Measurements from ENCODE around the gene SIRPD.

Gene SIRPD

DNA sequence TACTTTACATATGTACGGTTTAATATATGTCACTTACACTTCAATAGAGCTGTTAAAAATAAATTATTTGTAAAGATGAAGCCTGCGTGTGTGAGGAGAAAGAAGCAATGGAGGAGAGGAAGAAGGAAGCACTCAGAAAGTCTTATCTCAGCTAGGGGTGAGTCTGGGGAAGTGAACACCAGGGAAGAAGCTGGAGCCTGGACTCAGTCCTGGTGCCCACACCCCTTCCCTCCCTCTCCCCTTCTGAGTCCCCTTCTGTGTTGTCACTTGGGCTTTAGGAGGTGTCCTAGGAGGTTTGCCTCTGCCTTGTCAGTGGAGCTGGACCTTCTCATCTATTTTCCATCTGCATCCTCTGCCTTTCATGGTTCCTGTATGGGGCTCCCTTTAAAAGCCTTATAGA, 68.2 kb downstream of the SIRPD start:
- Histone ChIP-seq H3K9me3 (replicated peaks; ENCODE audit: insufficient read depth, low read length) (no peaks in the 10 kb centered on the region), H4K20me1 (ENCODE audit: insufficient read depth, low read length) (no peaks in the 10 kb centered on the region), H3K4me2 (ENCODE audit: low read depth, low read length) (no peak overlapping the region), H3K27ac (ENCODE audit: low read length) (no peak overlapping the region), H3K4me3 (ENCODE audit: low read length) (no peak overlapping the region), H2AFZ (ENCODE audit: low read length) (no peak overlapping the region), H3K9ac (ENCODE audit: low read length) (no peak overlapping the region), H3F3A (ENCODE audit: insufficient read depth, low read length) (no peaks in the 10 kb centered on the region), H3K9me2 (replicated peaks; ENCODE audit: insufficient read depth, low read length) (no peaks in the 10 kb centered on the region), H3K27me3 (replicated peaks; ENCODE audit: insufficient read depth, low read length) (no peaks in the 10 kb centered on the region), H3K36me3 (replicated peaks; ENCODE audit: insufficient read depth, low read length) (no peaks in the 10 kb centered on the region), H3K4me1 (ENCODE audit: low read length) (peaks cover 9% of the 10 kb centered on the region; the same call in 1 of the 2 replicates), H3K79me2 (ENCODE audit: low read length) (no peaks in the 10 kb centered on the region)
- no peak for TF ChIP-seq EZH2phosphoT487 (IDR thresholded peaks at IDR 0.05; ENCODE audit: low read length)
- no peak for TF ChIP-seq EZH2 (optimal IDR thresholded peaks at IDR 0.05; ENCODE audit: low read depth, low read length)
- TF ChIP-seq, protein P1, sequence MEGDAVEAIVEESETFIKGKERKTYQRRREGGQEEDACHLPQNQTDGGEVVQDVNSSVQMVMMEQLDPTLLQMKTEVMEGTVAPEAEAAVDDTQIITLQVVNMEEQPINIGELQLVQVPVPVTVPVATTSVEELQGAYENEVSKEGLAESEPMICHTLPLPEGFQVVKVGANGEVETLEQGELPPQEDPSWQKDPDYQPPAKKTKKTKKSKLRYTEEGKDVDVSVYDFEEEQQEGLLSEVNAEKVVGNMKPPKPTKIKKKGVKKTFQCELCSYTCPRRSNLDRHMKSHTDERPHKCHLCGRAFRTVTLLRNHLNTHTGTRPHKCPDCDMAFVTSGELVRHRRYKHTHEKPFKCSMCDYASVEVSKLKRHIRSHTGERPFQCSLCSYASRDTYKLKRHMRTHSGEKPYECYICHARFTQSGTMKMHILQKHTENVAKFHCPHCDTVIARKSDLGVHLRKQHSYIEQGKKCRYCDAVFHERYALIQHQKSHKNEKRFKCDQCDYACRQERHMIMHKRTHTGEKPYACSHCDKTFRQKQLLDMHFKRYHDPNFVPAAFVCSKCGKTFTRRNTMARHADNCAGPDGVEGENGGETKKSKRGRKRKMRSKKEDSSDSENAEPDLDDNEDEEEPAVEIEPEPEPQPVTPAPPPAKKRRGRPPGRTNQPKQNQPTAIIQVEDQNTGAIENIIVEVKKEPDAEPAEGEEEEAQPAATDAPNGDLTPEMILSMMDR (IDR thresholded peaks at IDR 0.05; ENCODE audit: low read length) = no peak
- DNase-seq = no peak

DNA sequence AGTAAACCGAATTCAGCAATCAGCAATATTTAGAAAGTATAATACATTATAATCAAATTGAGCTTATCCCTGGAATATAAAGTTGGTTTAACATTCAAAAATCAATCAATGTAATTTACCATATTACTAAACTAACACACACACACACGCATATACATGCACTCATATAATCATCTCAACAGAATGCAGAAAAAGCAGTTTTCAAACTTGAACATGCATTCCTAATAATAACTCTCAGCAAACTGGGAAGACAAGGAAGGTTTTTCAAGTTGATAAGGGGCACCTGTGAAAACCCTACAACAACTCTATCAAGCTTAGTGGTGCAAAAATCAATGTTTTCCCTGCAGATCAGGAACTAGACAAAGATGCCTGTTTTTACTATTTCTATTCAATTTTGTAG, 70.9 kb downstream of the SIRPD start:
- Histone ChIP-seq H3K36me3 (replicated peaks; ENCODE audit: insufficient read depth, low read length) (no peaks in the 10 kb centered on the region), H3K9ac (ENCODE audit: low read length) (no peak overlapping the region), H3K4me3 (ENCODE audit: low read length) (no peak overlapping the region), H3F3A (ENCODE audit: insufficient read depth, low read length) (no peaks in the 10 kb centered on the region), H3K27ac (ENCODE audit: low read length) (no peak overlapping the region), H2AFZ (ENCODE audit: low read length) (no peak overlapping the region), H3K4me2 (ENCODE audit: low read depth, low read length) (no peak overlapping the region), H4K20me1 (ENCODE audit: insufficient read depth, low read length) (no peaks in the 10 kb centered on the region), H3K4me1 (ENCODE audit: low read length) (no peaks in the 10 kb centered on the region), H3K9me3 (replicated peaks; ENCODE audit: insufficient read depth, low read length) (no peaks in the 10 kb centered on the region), H3K9me2 (replicated peaks; ENCODE audit: insufficient read depth, low read length) (no peaks in the 10 kb centered on the region), H3K79me2 (ENCODE audit: low read length) (no peaks in the 10 kb centered on the region), H3K27me3 (replicated peaks; ENCODE audit: insufficient read depth, low read length) (no peaks in the 10 kb centered on the region)
- DNase-seq = no peak
- TF ChIP-seq EZH2 (optimal IDR thresholded peaks at IDR 0.05; ENCODE audit: low read depth, low read length) (no peak), EZH2phosphoT487 (IDR thresholded peaks at IDR 0.05; ENCODE audit: low read length) (no peak)
- TF ChIP-seq, protein P1 (IDR thresholded peaks at IDR 0.05; ENCODE audit: low read length) = no peak

DNA sequence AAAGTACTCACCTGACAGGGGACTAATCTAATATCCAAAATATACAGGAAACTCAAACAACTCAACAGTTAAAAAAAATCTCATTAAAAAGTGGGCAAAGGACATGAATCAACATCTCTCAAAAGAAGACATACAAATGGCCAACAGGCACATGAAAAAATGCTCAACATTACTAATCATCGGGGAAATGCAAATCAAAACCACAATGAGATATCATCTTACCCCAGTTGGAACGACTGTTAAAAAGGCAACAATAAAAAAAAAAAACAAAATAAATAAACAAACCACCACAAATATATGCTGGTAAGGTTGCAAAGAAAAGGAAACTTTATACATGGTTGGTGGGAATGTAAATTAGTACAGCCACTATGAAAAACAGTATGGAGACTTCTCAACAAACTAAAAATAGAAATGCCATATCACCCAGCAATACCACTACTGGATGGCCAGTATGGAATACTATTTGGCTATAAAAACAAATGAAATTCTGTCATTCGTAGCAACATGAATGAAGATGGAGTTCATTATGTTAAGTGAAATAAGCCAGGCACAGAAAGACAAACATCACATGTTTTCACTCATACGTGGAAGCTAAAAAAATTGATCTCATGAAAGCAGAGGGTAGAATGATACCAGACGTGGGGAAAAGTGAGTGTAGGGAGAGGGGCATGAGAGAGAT, 72.9 kb downstream of the SIRPD start:
- Histone ChIP-seq H4K20me1 (ENCODE audit: insufficient read depth, low read length) (no peaks in the 10 kb centered on the region), H3K4me1 (ENCODE audit: low read length) (no peaks in the 10 kb centered on the region), H3K27me3 (replicated peaks; ENCODE audit: insufficient read depth, low read length) (no peaks in the 10 kb centered on the region), H3F3A (ENCODE audit: insufficient read depth, low read length) (no peaks in the 10 kb centered on the region), H3K9me3 (replicated peaks; ENCODE audit: insufficient read depth, low read length) (no peaks in the 10 kb centered on the region), H3K27ac (ENCODE audit: low read length) (no peak overlapping the region), H3K9me2 (replicated peaks; ENCODE audit: insufficient read depth, low read length) (no peaks in the 10 kb centered on the region), H3K4me2 (ENCODE audit: low read depth, low read length) (no peak overlapping the region), H3K9ac (ENCODE audit: low read length) (no peak overlapping the region), H3K36me3 (replicated peaks; ENCODE audit: insufficient read depth, low read length) (no peaks in the 10 kb centered on the region), H3K4me3 (ENCODE audit: low read length) (no peak overlapping the region), H2AFZ (ENCODE audit: low read length) (no peak overlapping the region), H3K79me2 (ENCODE audit: low read length) (no peaks in the 10 kb centered on the region)
- peak; percentile 16 for DNase-seq
- TF ChIP-seq, protein P1 (IDR thresholded peaks at IDR 0.05; ENCODE audit: low read length) = no peak
- TF ChIP-seq EZH2 (optimal IDR thresholded peaks at IDR 0.05; ENCODE audit: low read depth, low read length) (no peak), EZH2phosphoT487 (IDR thresholded peaks at IDR 0.05; ENCODE audit: low read length) (no peak)

Data from MM.1S (cell line).